GM23338 (cell line): ENCODE results near the gene CHIC2. TPM values are rescaled to one million over a fixed set of nuclear protein-coding genes. Genes with fewer than 3 reads are reported as not detected.

Experiments
- ATAC-seq: fragments of 200-7000 bp; cut with Tn5 transposase; 3 replicates; pipeline ENCODE4 v1.9.1; 2020
- DNase-seq: peaks from one replicate; pipeline ENCODE4 v3.0.0-alpha.2; 2015; ENCODE audit warnings: low spot score
- H2AFZ ChIP-seq: fragments of 200-600 bp; sonication (generic); 2 replicates; pipeline ENCODE4 v1.8.0; 2016; ENCODE audit warnings: antibody characterized with exemption, mild to moderate bottlenecking, moderate library complexity
- H3F3A ChIP-seq: fragments of 200-600 bp; sonication (generic); replicated peaks from 2 replicates; pipeline ENCODE4 v1.8.0; 2017; ENCODE audit warnings: antibody characterized with exemption, mixed run types, low read depth
- H3K27ac ChIP-seq: fragments of 200-600 bp; sonication (generic); 2 replicates; pipeline ENCODE4 v1.6.1; 2016; ENCODE audit warnings: low read depth
- H3K27me3 ChIP-seq: fragments of 200-600 bp; sonication (generic); 2 replicates; pipeline ENCODE4 v1.8.0; 2016; ENCODE audit warnings: mild to moderate bottlenecking, mixed run types, moderate library complexity; ENCODE audit not compliant: insufficient read depth
- H3K36me3 ChIP-seq: fragments of 200-600 bp; sonication (generic); 2 replicates; pipeline ENCODE4 v1.8.0; 2016; ENCODE audit warnings: mild to moderate bottlenecking; ENCODE audit not compliant: insufficient read depth
- H3K4me1 ChIP-seq: fragments of 200-600 bp; sonication (generic); 2 replicates; pipeline ENCODE4 v1.8.0; 2016; ENCODE audit warnings: mild to moderate bottlenecking, moderate library complexity; ENCODE audit not compliant: insufficient read depth
- H3K4me2 ChIP-seq: fragments of 200-600 bp; sonication (generic); 2 replicates; pipeline ENCODE4 v1.7.1; 2017; ENCODE audit warnings: mixed run types
- H3K4me3 ChIP-seq: fragments of 200-600 bp; sonication (generic); 2 replicates; pipeline ENCODE4 v1.6.1; 2016; ENCODE audit warnings: mixed run types
- H3K79me2 ChIP-seq: fragments of 200-600 bp; sonication (generic); replicated peaks from 2 replicates; pipeline ENCODE4 v1.8.0; 2017; ENCODE audit warnings: mild to moderate bottlenecking; ENCODE audit not compliant: insufficient read depth
- H3K9me2 ChIP-seq: fragments of 200-600 bp; sonication (generic); 2 replicates; pipeline ENCODE4 v1.8.0; 2017; ENCODE audit not compliant: insufficient read depth
- H4K20me1 ChIP-seq: fragments of 200-600 bp; sonication (generic); replicated peaks from 2 replicates; pipeline ENCODE4 v1.8.0; 2017; ENCODE audit warnings: mild to moderate bottlenecking; ENCODE audit not compliant: insufficient read depth
- H3K27ac Mint-ChIP-seq: 2 replicates; pipeline ENCODE4 v1.8.0; 2020; ENCODE audit warnings: inconsistent platforms, mild to moderate bottlenecking, moderate library complexity, mixed read lengths
- H3K27me3 Mint-ChIP-seq: 3 replicates; pipeline ENCODE4 v1.8.0; 2022; ENCODE audit warnings: low read depth, mild to moderate bottlenecking, moderate library complexity, mixed read lengths, inconsistent platforms; ENCODE audit not compliant: insufficient read depth, poor library complexity
- H3K36me3 Mint-ChIP-seq: 3 replicates; pipeline ENCODE4 v1.8.0; 2021; ENCODE audit warnings: low read depth, mild to moderate bottlenecking, inconsistent platforms, moderate library complexity, mixed read lengths
- H3K4me1 Mint-ChIP-seq: 3 replicates; pipeline ENCODE4 v1.8.0; 2020; ENCODE audit warnings: mild to moderate bottlenecking, inconsistent platforms, mixed read lengths
- H3K4me3 Mint-ChIP-seq: 3 replicates; pipeline ENCODE4 v1.8.0; 2021; ENCODE audit warnings: moderate library complexity, mild to moderate bottlenecking, inconsistent platforms, mixed read lengths
- H3K9me3 Mint-ChIP-seq: 3 replicates; pipeline ENCODE4 v1.8.0; 2020; ENCODE audit warnings: moderate library complexity, mild to moderate bottlenecking, inconsistent platforms, mixed read lengths
- CREB1 ChIP-seq: fragments of 250-450 bp; sonication (Bioruptor Pico); IDR thresholded peaks from 2 replicates; pipeline ENCODE4 v1.5.0; 2020; ENCODE audit warnings: low read depth, mild to moderate bottlenecking, moderate library complexity
- EZH2 ChIP-seq: fragments of 200-600 bp; sonication (generic); IDR thresholded peaks from one replicate; pipeline ENCODE4 v1.8.0; 2017; ENCODE audit warnings: antibody characterized with exemption, mild to moderate bottlenecking, low read depth; ENCODE audit not compliant: unreplicated experiment
- EZH2phosphoT487 ChIP-seq: fragments of 200-600 bp; sonication (generic); IDR thresholded peaks from one replicate; pipeline ENCODE4 v1.8.1; 2018; ENCODE audit warnings: antibody characterized with exemption; ENCODE audit not compliant: unreplicated experiment
- JUNB ChIP-seq: IDR thresholded peaks from one replicate; pipeline ENCODE4 v1.6.1; 2016; ENCODE audit warnings: antibody characterized with exemption; ENCODE audit not compliant: unreplicated experiment
- NANOG ChIP-seq: IDR thresholded peaks from 2 replicates; pipeline ENCODE4 v1.6.1; 2016; ENCODE audit warnings: antibody characterized with exemption, borderline replicate concordance
- POLR2AphosphoS5 ChIP-seq: IDR thresholded peaks from 2 replicates; pipeline ENCODE4 v1.6.1; 2016; ENCODE audit warnings: antibody characterized with exemption, low read depth
- STAT1 ChIP-seq: IDR thresholded peaks from one replicate; pipeline ENCODE4 v1.6.1; 2016; ENCODE audit warnings: antibody characterized with exemption; ENCODE audit not compliant: unreplicated experiment
- ZNF114 ChIP-seq: fragments of 250-450 bp; sonication (Bioruptor Pico); IDR thresholded peaks from 2 replicates; pipeline ENCODE4 v1.5.0; 2020; ENCODE audit warnings: mild to moderate bottlenecking, moderate library complexity
- ZNF331 ChIP-seq: fragments of 250-450 bp; sonication (Bioruptor Pico); IDR thresholded peaks from 2 replicates; pipeline ENCODE4 v1.5.0; 2020; ENCODE audit warnings: low read depth, mild to moderate bottlenecking, moderate library complexity
- polyA plus RNA-seq: library from polyadenylated mRNA; unstranded; fragments of >200 nt; fragmentation: Nextera tagmentation; extraction: Ambion mirVana; gene quantifications from 2 replicates; pipeline ENCODE4 v1.2.1, GENCODE V29; 2016
- total RNA-seq: library from RNA; depleted of rRNA; stranded (reverse); fragments of >200 nt; shearing (Covaris generic); gene quantifications from 2 replicates; pipeline ENCODE4 v1.2.3, GENCODE V29; 2014
- TF ChIP-seq, protein P1 (sequence below): fragments of 250-450 bp; sonication (Bioruptor Pico); IDR thresholded peaks from 2 replicates; pipeline ENCODE4 v1.5.0; 2020; ENCODE audit warnings: mild to moderate bottlenecking, moderate library complexity
- TF ChIP-seq, protein P2 (sequence below): IDR thresholded peaks from one replicate; pipeline ENCODE4 v1.6.1; 2018; ENCODE audit warnings: antibody characterized with exemption; ENCODE audit not compliant: unreplicated experiment
- TF ChIP-seq, protein P3 (sequence below), 2 experiments: fragments of 200-600 bp in 1 of 2; sonication (generic) in 1 of 2; conservative IDR thresholded peaks; 2 replicates each; pipeline versions ENCODE4 v1.5.1 to v1.6.1; 2016 to 2017; ENCODE audit warnings: antibody characterized with exemption in 2 of 2, low read depth in 2 of 2, mild to moderate bottlenecking in 2 of 2, moderate library complexity in 1 of 2
- TF ChIP-seq, protein P4 (sequence below): IDR thresholded peaks from 2 replicates; pipeline ENCODE4 v1.6.1; 2016; ENCODE audit warnings: antibody characterized with exemption

The CHIC2 gene
- total and polyA plus RNA-seq, 2 experiments from 2014 or later: 17.2 to 18.3 TPM

DNA sequence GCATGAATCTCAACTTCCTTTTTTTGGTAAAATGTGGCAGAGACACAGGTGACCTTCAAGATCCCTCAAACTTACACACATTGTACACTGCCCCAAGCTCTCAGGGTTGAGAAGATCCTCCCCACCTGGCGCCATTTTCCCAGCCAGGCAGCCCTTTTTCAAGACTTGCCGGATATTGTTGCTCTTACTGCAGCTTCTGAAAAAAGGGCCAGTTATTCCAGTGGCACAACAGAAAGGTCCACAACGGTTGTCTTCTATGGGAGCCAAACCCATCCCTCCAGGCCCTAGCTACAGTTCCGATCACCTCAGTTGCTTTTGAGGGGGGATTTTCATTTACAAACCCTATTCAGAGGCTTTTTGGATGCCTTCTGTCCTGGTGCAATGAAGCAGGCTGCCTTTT lies 101.1 kb downstream of the CHIC2 start:
- Histone ChIP-seq H3K4me2 (no peak overlapping the region), H3K27me3 (no peaks in the 10 kb centered on the region), H4K20me1 (no peaks in the 10 kb centered on the region), H3K27ac (no peak overlapping the region), H3F3A (no peaks in the 10 kb centered on the region), H3K9me2 (no peaks in the 10 kb centered on the region), H3K4me3 (no peak overlapping the region), H2AFZ (no peak overlapping the region), H3K4me1 (peaks cover 14% of the 10 kb centered on the region), H3K79me2 (no peaks in the 10 kb centered on the region), H3K36me3 (no peaks in the 10 kb centered on the region)
- TF ChIP-seq POLR2AphosphoS5: no peak
- TF ChIP-seq EZH2: no peak
- TF ChIP-seq, protein P1, sequence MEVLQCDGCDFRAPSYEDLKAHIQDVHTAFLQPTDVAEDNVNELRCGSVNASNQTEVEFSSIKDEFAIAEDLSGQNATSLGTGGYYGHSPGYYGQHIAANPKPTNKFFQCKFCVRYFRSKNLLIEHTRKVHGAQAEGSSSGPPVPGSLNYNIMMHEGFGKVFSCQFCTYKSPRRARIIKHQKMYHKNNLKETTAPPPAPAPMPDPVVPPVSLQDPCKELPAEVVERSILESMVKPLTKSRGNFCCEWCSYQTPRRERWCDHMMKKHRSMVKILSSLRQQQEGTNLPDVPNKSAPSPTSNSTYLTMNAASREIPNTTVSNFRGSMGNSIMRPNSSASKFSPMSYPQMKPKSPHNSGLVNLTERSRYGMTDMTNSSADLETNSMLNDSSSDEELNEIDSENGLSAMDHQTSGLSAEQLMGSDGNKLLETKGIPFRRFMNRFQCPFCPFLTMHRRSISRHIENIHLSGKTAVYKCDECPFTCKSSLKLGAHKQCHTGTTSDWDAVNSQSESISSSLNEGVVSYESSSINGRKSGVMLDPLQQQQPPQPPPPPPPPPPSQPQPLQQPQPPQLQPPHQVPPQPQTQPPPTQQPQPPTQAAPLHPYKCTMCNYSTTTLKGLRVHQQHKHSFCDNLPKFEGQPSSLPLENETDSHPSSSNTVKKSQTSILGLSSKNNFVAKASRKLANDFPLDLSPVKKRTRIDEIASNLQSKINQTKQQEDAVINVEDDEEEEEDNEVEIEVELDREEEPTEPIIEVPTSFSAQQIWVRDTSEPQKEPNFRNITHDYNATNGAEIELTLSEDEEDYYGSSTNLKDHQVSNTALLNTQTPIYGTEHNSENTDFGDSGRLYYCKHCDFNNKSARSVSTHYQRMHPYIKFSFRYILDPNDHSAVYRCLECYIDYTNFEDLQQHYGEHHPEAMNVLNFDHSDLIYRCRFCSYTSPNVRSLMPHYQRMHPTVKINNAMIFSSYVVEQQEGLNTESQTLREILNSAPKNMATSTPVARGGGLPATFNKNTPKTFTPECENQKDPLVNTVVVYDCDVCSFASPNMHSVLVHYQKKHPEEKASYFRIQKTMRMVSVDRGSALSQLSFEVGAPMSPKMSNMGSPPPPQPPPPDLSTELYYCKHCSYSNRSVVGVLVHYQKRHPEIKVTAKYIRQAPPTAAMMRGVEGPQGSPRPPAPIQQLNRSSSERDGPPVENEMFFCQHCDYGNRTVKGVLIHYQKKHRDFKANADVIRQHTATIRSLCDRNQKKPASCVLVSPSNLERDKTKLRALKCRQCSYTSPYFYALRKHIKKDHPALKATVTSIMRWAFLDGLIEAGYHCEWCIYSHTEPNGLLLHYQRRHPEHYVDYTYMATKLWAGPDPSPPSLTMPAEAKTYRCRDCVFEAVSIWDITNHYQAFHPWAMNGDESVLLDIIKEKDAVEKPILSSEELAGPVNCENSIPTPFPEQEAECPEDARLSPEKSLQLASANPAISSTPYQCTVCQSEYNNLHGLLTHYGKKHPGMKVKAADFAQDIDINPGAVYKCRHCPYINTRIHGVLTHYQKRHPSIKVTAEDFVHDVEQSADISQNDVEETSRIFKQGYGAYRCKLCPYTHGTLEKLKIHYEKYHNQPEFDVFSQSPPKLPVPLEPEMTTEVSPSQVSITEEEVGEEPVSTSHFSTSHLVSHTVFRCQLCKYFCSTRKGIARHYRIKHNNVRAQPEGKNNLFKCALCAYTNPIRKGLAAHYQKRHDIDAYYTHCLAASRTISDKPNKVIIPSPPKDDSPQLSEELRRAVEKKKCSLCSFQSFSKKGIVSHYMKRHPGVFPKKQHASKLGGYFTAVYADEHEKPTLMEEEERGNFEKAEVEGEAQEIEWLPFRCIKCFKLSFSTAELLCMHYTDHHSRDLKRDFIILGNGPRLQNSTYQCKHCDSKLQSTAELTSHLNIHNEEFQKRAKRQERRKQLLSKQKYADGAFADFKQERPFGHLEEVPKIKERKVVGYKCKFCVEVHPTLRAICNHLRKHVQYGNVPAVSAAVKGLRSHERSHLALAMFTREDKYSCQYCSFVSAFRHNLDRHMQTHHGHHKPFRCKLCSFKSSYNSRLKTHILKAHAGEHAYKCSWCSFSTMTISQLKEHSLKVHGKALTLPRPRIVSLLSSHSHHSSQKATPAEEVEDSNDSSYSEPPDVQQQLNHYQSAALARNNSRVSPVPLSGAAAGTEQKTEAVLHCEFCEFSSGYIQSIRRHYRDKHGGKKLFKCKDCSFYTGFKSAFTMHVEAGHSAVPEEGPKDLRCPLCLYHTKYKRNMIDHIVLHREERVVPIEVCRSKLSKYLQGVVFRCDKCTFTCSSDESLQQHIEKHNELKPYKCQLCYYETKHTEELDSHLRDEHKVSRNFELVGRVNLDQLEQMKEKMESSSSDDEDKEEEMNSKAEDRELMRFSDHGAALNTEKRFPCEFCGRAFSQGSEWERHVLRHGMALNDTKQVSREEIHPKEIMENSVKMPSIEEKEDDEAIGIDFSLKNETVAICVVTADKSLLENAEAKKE (CRISPR knock-in tag): no peak
- TF ChIP-seq, protein P2, sequence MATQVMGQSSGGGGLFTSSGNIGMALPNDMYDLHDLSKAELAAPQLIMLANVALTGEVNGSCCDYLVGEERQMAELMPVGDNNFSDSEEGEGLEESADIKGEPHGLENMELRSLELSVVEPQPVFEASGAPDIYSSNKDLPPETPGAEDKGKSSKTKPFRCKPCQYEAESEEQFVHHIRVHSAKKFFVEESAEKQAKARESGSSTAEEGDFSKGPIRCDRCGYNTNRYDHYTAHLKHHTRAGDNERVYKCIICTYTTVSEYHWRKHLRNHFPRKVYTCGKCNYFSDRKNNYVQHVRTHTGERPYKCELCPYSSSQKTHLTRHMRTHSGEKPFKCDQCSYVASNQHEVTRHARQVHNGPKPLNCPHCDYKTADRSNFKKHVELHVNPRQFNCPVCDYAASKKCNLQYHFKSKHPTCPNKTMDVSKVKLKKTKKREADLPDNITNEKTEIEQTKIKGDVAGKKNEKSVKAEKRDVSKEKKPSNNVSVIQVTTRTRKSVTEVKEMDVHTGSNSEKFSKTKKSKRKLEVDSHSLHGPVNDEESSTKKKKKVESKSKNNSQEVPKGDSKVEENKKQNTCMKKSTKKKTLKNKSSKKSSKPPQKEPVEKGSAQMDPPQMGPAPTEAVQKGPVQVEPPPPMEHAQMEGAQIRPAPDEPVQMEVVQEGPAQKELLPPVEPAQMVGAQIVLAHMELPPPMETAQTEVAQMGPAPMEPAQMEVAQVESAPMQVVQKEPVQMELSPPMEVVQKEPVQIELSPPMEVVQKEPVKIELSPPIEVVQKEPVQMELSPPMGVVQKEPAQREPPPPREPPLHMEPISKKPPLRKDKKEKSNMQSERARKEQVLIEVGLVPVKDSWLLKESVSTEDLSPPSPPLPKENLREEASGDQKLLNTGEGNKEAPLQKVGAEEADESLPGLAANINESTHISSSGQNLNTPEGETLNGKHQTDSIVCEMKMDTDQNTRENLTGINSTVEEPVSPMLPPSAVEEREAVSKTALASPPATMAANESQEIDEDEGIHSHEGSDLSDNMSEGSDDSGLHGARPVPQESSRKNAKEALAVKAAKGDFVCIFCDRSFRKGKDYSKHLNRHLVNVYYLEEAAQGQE: no peak
- no peak for TF ChIP-seq STAT1
- no peak for TF ChIP-seq ZNF114 (CRISPR knock-in tag)
- no peak for TF ChIP-seq EZH2phosphoT487
- TF ChIP-seq, protein P3, sequence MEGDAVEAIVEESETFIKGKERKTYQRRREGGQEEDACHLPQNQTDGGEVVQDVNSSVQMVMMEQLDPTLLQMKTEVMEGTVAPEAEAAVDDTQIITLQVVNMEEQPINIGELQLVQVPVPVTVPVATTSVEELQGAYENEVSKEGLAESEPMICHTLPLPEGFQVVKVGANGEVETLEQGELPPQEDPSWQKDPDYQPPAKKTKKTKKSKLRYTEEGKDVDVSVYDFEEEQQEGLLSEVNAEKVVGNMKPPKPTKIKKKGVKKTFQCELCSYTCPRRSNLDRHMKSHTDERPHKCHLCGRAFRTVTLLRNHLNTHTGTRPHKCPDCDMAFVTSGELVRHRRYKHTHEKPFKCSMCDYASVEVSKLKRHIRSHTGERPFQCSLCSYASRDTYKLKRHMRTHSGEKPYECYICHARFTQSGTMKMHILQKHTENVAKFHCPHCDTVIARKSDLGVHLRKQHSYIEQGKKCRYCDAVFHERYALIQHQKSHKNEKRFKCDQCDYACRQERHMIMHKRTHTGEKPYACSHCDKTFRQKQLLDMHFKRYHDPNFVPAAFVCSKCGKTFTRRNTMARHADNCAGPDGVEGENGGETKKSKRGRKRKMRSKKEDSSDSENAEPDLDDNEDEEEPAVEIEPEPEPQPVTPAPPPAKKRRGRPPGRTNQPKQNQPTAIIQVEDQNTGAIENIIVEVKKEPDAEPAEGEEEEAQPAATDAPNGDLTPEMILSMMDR (conservative IDR thresholded peaks at IDR 0.05; ENCODE audit: low read depth in 2 of 2): no peak
- TF ChIP-seq JUNB: no peak
- no peak for TF ChIP-seq ZNF331 (CRISPR knock-in tag)
- TF ChIP-seq CREB1 (CRISPR knock-in tag): no peak
- TF ChIP-seq, protein P4, sequence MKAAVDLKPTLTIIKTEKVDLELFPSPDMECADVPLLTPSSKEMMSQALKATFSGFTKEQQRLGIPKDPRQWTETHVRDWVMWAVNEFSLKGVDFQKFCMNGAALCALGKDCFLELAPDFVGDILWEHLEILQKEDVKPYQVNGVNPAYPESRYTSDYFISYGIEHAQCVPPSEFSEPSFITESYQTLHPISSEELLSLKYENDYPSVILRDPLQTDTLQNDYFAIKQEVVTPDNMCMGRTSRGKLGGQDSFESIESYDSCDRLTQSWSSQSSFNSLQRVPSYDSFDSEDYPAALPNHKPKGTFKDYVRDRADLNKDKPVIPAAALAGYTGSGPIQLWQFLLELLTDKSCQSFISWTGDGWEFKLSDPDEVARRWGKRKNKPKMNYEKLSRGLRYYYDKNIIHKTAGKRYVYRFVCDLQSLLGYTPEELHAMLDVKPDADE: no peak
- TF ChIP-seq NANOG: no peak
- Mint-ChIP-seq H3K4me3 (no peak overlapping the region), H3K27me3 (no peaks in the 10 kb centered on the region), H3K4me1 (peaks cover 29% of the 10 kb centered on the region), H3K36me3 (no peaks in the 10 kb centered on the region), H3K9me3 (no peaks in the 10 kb centered on the region), H3K27ac (no peak overlapping the region)
- no peak for DNase-seq
- no peak for ATAC-seq
